MM.1S (cell line): ENCODE results near the gene KIZ.

Source experiments
- DNase-seq: peaks from one replicate; pipeline ENCODE4 v3.0.0-alpha.2; 2015
- H2AFZ ChIP-seq: fragments of 300-600 bp; sonication (generic); 2 replicates; pipeline ENCODE4 v1.6.0; 2016; ENCODE audit warnings: antibody characterized with exemption, low read length
- H3F3A ChIP-seq: fragments of 300-600 bp; sonication (generic); 2 replicates; pipeline ENCODE4 v1.6.1; 2016; ENCODE audit warnings: mild to moderate bottlenecking, antibody characterized with exemption, low read length, moderate library complexity, mixed read lengths; ENCODE audit not compliant: insufficient read depth
- H3K27ac ChIP-seq: fragments of 300-600 bp; sonication (generic); 2 replicates; pipeline ENCODE4 v1.5.1; 2016; ENCODE audit warnings: mild to moderate bottlenecking, low read length
- H3K27me3 ChIP-seq: fragments of 300-600 bp; sonication (generic); replicated peaks from 2 replicates; pipeline ENCODE4 v1.6.0; 2016; ENCODE audit warnings: low read length; ENCODE audit not compliant: insufficient read depth
- H3K36me3 ChIP-seq: fragments of 300-600 bp; sonication (generic); replicated peaks from 2 replicates; pipeline ENCODE4 v1.6.1; 2016; ENCODE audit warnings: mild to moderate bottlenecking, low read length, mixed read lengths; ENCODE audit not compliant: insufficient read depth
- H3K4me1 ChIP-seq: fragments of 300-600 bp; sonication (generic); 2 replicates; pipeline ENCODE4 v1.6.1; 2016; ENCODE audit warnings: low read length, mixed read lengths
- H3K4me2 ChIP-seq: fragments of 300-600 bp; sonication (generic); 2 replicates; pipeline ENCODE4 v1.6.0; 2016; ENCODE audit warnings: low read depth, low read length
- H3K4me3 ChIP-seq: fragments of 300-600 bp; sonication (generic); 2 replicates; pipeline ENCODE4 v1.5.1; 2016; ENCODE audit warnings: low read length, mixed read lengths
- H3K79me2 ChIP-seq: fragments of 300-600 bp; sonication (generic); 2 replicates; pipeline ENCODE4 v1.6.1; 2016; ENCODE audit warnings: mixed run types, low read length, mixed read lengths
- H3K9ac ChIP-seq: fragments of 300-600 bp; sonication (generic); 2 replicates; pipeline ENCODE4 v1.6.1; 2016; ENCODE audit warnings: low read length, mixed read lengths
- H3K9me2 ChIP-seq: fragments of 300-600 bp; sonication (generic); replicated peaks from 2 replicates; pipeline ENCODE4 v1.6.1; 2016; ENCODE audit warnings: mild to moderate bottlenecking, low read length, mixed read lengths; ENCODE audit not compliant: insufficient read depth
- H3K9me3 ChIP-seq: fragments of 300-600 bp; sonication (generic); replicated peaks from 2 replicates; pipeline ENCODE4 v1.6.1; 2016; ENCODE audit warnings: mild to moderate bottlenecking, low read length, mixed read lengths; ENCODE audit not compliant: insufficient read depth
- H4K20me1 ChIP-seq: fragments of 300-600 bp; sonication (generic); 2 replicates; pipeline ENCODE4 v1.6.1; 2016; ENCODE audit warnings: mild to moderate bottlenecking, low read length, moderate library complexity, mixed read lengths; ENCODE audit not compliant: insufficient read depth
- CTCF ChIP-seq: fragments of 300-600 bp; sonication (generic); IDR thresholded peaks from 2 replicates; pipeline ENCODE4 v1.5.1; 2016; ENCODE audit warnings: antibody characterized with exemption, low read length, mixed read lengths
- EZH2 ChIP-seq: fragments of 300-600 bp; sonication (generic); optimal IDR thresholded peaks from 2 replicates; pipeline ENCODE3; 2017; ENCODE audit warnings: low read depth, mild to moderate bottlenecking, antibody characterized with exemption, low read length, mixed read lengths
- EZH2phosphoT487 ChIP-seq: fragments of 300-600 bp; sonication (generic); IDR thresholded peaks from 2 replicates; pipeline ENCODE4 v1.6.1; 2018; ENCODE audit warnings: antibody characterized with exemption, low read length

Gene KIZ

GRCh38 chr20:21105429-21106170 is 20.3 kb upstream of the KIZ start:
- Histone ChIP-seq H3K9me2 (no peaks in the 10 kb centered on the region), H2AFZ (no peak overlapping the region), H3K36me3 (no peaks in the 10 kb centered on the region), H4K20me1 (no peaks in the 10 kb centered on the region), H3K4me2 (no peak overlapping the region), H3K4me3 (no peak overlapping the region), H3K9me3 (no peaks in the 10 kb centered on the region), H3F3A (no peaks in the 10 kb centered on the region), H3K27ac (no peak overlapping the region), H3K9ac (no peak overlapping the region), H3K27me3 (peaks cover 63% of the 10 kb centered on the region), H3K79me2 (no peaks in the 10 kb centered on the region), H3K4me1 (no peaks in the 10 kb centered on the region)
- no peak for TF ChIP-seq EZH2
- no peak for TF ChIP-seq EZH2phosphoT487
- TF ChIP-seq CTCF: no peak
- DNase-seq: no peak

- Histone ChIP-seq H3K27me3 (peaks cover 61% of the 10 kb centered on the region), H3K9ac (no peak within 1 kb of the TSS), H3K4me3 (no peak within 1 kb of the TSS), H3K36me3 (no peaks in the 10 kb centered on the region), H3K27ac (no peak within 1 kb of the TSS), H3F3A (no peaks in the 10 kb centered on the region), H3K9me3 (no peaks in the 10 kb centered on the region), H3K4me2 (no peak within 1 kb of the TSS), H3K79me2 (no peaks in the 10 kb centered on the region), H4K20me1 (no peaks in the 10 kb centered on the region), H3K4me1 (no peaks in the 10 kb centered on the region), H2AFZ (no peak within 1 kb of the TSS), H3K9me2 (no peaks in the 10 kb centered on the region)
- DNase-seq: no peak
- no peak for TF ChIP-seq CTCF
- no peak for TF ChIP-seq EZH2
- TF ChIP-seq EZH2phosphoT487: no peak
These were observed 19.5 kb upstream of the KIZ start, which contains the start of gene LINC00237 for GRCh38 chr20:21106171-21107017. Gene LINC00237, minus strand, starts transcription at chr20:21106358.

- Histone ChIP-seq H3K9me2 (no peaks in the 10 kb centered on the region), H3K36me3 (no peaks in the 10 kb centered on the region), H3K27me3 (peaks cover 34% of the 10 kb centered on the region), H4K20me1 (no peaks in the 10 kb centered on the region), H3K4me3 (no peak overlapping the region), H3K4me2 (no peak overlapping the region), H3K9ac (no peak overlapping the region), H3K4me1 (no peaks in the 10 kb centered on the region), H3F3A (no peaks in the 10 kb centered on the region), H2AFZ (no peak overlapping the region), H3K79me2 (no peaks in the 10 kb centered on the region), H3K9me3 (no peaks in the 10 kb centered on the region), H3K27ac (no peak overlapping the region)
- TF ChIP-seq EZH2 (no peak), CTCF (no peak), EZH2phosphoT487 (no peak)
- DNase-seq: no peak
These were observed 16.7 kb upstream of the KIZ start for GRCh38 chr20:21109144-21109543.
